Measurements from ENCODE around the gene TAF10. TPM values are rescaled to one million over a fixed set of nuclear protein-coding genes. Genes with fewer than 3 reads are reported as not detected.

The TAF10 gene
- total RNA-seq, 1 donor from 2014 or later, result 154 TPM

GRCh38 chr11:6608726-6609501 is 3.1 kb downstream of the TAF10 start:
- no peak for TF ChIP-seq CTCF (IDR thresholded peaks at IDR 0.05)
- Mint-ChIP-seq H3K36me3 (ENCODE audit: low read depth) (peaks cover 45% of the 10 kb centered on the region), H3K4me1 (peaks cover 22% of the 10 kb centered on the region), H3K27me3 (no peaks in the 10 kb centered on the region), H3K27ac (no peak overlapping the region), H3K9me3 (no peaks in the 10 kb centered on the region), H3K4me3 (no peak overlapping the region)
- CTCF ChIA-PET, result interaction anchor here (1.0 to 1.8 kb wide), 2 partner anchors 59 to 74 kb away, joined by 3 to 6 read pairs; partner anchors contain the start of gene MRPL17
- intact Hi-C loops (cut with micrococcal nuclease), result no loop called here
- no peak for DNase-seq
- POLR2A ChIA-PET, result interaction anchor here (1.2 to 3.2 kb wide), 2 partner anchors 10 to 38 kb away, joined by 3 to 32 read pairs; partner anchors contain the start of gene TPP1
- ATAC-seq (ENCODE audit: low read depth), result no peak

- peak overlapping the region; percentile 60 for H3K27ac Mint-ChIP-seq
- intact Hi-C loops (cut with micrococcal nuclease), result no loop called here
- POLR2A ChIA-PET, result interaction anchor here (1.2 to 3.2 kb wide), 4 partner anchors 11 to 76 kb away, joined by 3 to 32 read pairs (median 5); partner anchors contain the start of genes MRPL17 and TPP1
- no peaks in the 10 kb centered on the region for H3K9me3 Mint-ChIP-seq
- no peak overlapping the region for H3K4me3 Mint-ChIP-seq
- ATAC-seq (ENCODE audit: low read depth), result no peak
- H3K36me3 Mint-ChIP-seq (ENCODE audit: low read depth), result peaks cover 45% of the 10 kb centered on the region
- DNase-seq, result no peak
- H3K4me1 Mint-ChIP-seq, result peaks cover 22% of the 10 kb centered on the region
- H3K27me3 Mint-ChIP-seq, result no peaks in the 10 kb centered on the region
- TF ChIP-seq CTCF (IDR thresholded peaks at IDR 0.05), result no peak
- CTCF ChIA-PET, result interaction anchor here (1.0 to 2.1 kb wide), 3 partner anchors 11 to 75 kb away, joined by 3 to 8 read pairs (median 6); partner anchors contain the start of genes MRPL17 and TPP1
Observed at GRCh38 chr11:6608011-6608410, 4.0 kb downstream of the TAF10 start.

- DNase-seq, result no peak
- peak overlapping the region; percentile 30 for H3K4me3 Mint-ChIP-seq
- no peak for ATAC-seq (ENCODE audit: low read depth)
- ChIA-PET POLR2A (interaction anchor here (0.8 to 3.2 kb wide), 5 partner anchors 11 to 126 kb away, joined by 3 to 32 read pairs (median 4); partner anchors contain the start of genes ARFIP2, MRPL17, TIMM10B and TPP1), CTCF (interaction anchor here (0.9 to 2.1 kb wide), 4 partner anchors 12 to 76 kb away, joined by 3 to 8 read pairs (median 6); partner anchors contain the start of genes MRPL17 and TPP1)
- peaks cover 22% of the 10 kb centered on the region for H3K4me1 Mint-ChIP-seq
- no peaks in the 10 kb centered on the region for H3K27me3 Mint-ChIP-seq
- H3K36me3 Mint-ChIP-seq (ENCODE audit: low read depth), result peaks cover 45% of the 10 kb centered on the region
- no peak for TF ChIP-seq CTCF (IDR thresholded peaks at IDR 0.05)
- no peaks in the 10 kb centered on the region for H3K9me3 Mint-ChIP-seq
- no peak overlapping the region for H3K27ac Mint-ChIP-seq
- intact Hi-C loops (cut with micrococcal nuclease), result loop anchor here (2.0 kb wide), 1 partner anchor 20 kb away; no protein-coding TSS in a partner anchor
Observed at GRCh38 chr11:6607190-6607795, 4.7 kb downstream of the TAF10 start.

GRCh38 chr11:6606471-6607189 is 5.4 kb downstream of the TAF10 start:
- no peaks in the 10 kb centered on the region for H3K9me3 Mint-ChIP-seq
- no peak for ATAC-seq (ENCODE audit: low read depth)
- peak; percentile 36 for DNase-seq
- H3K27me3 Mint-ChIP-seq, result no peaks in the 10 kb centered on the region
- no peak for TF ChIP-seq CTCF (IDR thresholded peaks at IDR 0.05)
- ChIA-PET POLR2A (interaction anchor here (0.8 to 3.2 kb wide), 5 partner anchors 12 to 125 kb away, joined by 3 to 32 read pairs (median 4); partner anchors contain the start of genes ARFIP2, MRPL17, TIMM10B and TPP1), CTCF (interaction anchor here (0.9 to 2.1 kb wide), 3 partner anchors 12 to 76 kb away, joined by 3 to 8 read pairs (median 7); partner anchors contain the start of genes MRPL17 and TPP1)
- H3K27ac Mint-ChIP-seq, result no peak overlapping the region
- intact Hi-C loops (cut with micrococcal nuclease), result loop anchor here (2.0 kb wide), 1 partner anchor 20 kb away; no protein-coding TSS in a partner anchor
- H3K4me1 Mint-ChIP-seq, result peaks cover 22% of the 10 kb centered on the region
- no peak overlapping the region for H3K4me3 Mint-ChIP-seq
- peaks cover 48% of the 10 kb centered on the region for H3K36me3 Mint-ChIP-seq (ENCODE audit: low read depth)

All from activated B cell treated with CpG ODN at 0.5 μM for 24 hours (primary cell).